GOT3 (cell line): ENCODE data around the gene FANCC.

ENCODE experiments used
- DNase-seq: peaks from one replicate; lab custom pipeline; 2025; ENCODE audit warnings: mixed read lengths; lab: John Stamatoyannopoulos, UW

Gene FANCC

DNA sequence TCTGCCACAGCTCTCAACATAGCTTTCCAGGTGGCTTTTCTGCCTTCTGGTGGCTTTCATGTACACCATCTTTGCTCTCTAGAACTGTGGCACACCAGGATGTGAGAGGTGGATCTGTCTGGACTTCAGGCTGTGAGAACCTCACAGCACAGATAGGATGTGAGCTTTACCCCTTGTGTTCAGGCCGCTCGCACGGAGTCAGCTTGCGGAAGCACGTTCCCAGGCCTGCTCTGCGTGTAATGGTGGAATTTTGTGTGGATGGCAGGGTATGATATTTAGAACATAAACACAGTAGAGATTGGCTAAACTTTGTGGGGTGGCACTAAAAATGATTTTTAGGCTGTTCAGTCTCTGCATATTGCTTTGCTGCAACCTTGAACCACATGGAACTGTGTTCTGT, 250.5 kb downstream of the FANCC start:
- no peak for DNase-seq

DNA sequence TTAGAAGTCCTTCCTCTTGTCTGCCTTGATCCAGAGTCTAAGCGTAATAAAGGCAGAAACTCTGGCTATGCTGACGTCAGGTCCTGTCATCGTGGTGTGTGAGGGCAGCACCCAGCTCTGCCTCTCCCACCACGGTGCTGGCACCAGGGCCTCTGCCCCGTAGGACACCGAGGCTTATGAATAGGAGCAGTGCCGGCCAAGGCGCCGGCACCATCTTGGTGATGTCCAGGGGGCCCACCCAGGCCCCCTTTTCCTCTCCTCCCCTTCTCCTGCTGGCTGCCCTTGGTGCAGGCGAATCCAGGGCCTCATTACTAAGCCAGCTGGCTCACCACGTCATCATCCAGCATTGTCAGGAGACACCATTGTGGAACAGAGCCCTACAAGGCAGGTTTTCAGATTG, 252.3 kb downstream of the FANCC start:
- DNase-seq, result no peak

DNA sequence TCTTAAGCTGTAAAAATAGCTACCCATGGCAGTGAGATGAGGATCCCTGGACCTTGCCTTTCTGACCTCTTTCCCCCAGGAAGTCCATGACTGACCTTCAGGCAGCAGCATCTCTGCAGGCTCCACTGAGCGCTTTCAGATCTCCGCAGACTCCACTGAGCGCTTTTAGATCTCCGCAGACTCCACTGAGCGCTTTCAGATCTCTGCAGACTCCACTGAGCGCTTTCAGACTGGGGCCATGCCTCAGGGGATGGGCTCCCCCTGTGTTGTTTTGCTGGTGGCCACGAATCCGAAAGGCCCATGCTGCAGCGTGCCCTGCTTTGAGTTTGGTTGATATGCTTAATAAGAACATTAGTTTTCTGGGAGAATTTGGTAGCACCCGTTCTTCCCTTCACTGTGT, 254.2 kb downstream of the FANCC start:
- DNase-seq, result no peak

DNA sequence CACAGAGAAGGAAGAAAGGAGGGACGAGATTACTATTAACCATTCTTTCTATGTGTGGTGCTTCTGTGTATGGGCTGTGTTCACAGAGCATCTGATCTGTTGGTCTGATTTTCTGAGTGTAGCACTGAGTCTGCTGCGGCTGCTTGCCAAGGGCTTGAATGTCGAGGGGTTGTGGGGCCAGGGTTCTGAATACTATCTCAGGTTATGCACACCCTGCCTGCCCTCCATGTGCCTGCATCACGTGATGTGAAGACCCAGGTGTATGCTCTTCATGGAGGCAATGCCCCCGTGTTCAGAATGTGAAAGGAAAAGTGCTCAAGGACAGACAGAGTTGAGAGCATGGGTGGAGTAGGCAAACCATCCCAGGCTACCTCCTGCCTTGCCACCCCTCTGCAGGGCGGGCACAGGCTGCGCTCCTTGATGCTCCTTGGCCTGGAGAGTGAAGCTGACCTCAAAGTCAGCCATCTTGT, 254.9 kb downstream of the FANCC start:
- no peak for DNase-seq

DNA sequence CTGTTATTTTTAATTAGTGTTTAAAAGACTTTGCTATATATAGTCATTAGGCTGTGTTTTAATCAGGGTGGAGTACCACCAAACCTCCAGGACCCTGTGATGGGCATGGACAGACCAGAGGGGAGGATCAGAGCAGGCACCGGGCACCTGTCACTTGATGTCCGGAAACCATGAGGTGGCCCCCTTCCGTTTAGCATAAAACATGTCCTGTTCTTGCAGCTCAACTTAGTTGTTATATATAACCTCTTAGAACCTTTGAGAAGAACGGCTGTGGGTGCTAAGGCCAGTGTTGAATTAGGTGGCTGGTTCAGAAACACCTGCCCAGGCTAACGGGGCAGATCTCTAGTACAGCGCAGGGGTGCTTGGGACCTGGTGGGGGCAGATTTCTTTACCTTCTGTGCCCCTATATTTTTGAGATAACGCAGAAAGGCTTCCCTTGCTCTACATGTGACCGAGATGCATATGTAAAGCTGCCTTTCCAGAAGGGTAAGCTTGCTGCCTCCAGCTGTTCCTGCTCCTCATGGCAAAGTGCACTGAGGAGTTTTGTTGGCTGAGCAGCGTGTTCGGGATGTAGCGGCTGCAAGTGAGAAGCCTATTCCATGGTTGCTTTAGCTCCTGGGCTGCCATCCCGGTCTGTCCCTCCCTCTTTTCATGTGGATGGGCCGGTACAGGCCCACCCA, 255.5 kb downstream of the FANCC start:
- DNase-seq, result no peak

DNA sequence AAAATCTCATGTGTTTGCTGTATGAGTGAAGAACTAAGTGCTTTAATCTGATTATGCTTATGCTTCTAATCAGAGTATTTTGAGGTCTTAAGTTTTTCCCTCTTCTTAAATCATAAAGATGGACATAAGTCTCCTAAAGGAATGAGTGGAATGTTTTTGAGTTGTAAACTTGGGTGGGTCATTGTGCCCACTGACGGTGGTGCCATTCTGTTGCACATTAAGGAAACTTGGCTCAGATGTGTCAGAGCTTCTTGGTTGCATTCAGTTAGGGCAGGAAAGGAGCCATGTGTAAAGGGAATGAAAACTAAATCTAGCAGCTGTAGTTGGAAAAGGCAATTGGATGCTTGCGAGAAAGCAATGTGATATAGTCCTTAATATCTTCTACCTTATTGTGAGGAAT, 256.6 kb downstream of the FANCC start:
- no peak for DNase-seq

DNA sequence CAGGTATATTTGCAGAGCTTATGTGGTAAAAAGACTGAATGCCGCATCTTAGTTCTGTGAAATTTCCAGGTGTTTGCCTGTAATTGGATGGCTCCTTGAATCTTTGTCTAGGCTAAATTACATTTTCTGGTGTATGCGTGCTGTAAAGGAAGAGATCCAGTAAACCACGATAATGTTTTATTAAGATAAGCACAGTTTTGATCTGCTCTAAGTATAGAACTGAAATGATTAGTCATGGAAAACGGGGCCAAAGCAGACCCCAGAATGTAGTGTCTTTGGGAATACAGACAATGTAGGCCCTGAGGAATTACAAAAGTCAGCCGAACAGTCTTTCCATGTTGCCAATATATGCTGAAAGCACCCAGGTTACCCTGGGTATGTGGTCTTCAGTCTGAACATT, 257.3 kb downstream of the FANCC start:
- no peak for DNase-seq

DNA sequence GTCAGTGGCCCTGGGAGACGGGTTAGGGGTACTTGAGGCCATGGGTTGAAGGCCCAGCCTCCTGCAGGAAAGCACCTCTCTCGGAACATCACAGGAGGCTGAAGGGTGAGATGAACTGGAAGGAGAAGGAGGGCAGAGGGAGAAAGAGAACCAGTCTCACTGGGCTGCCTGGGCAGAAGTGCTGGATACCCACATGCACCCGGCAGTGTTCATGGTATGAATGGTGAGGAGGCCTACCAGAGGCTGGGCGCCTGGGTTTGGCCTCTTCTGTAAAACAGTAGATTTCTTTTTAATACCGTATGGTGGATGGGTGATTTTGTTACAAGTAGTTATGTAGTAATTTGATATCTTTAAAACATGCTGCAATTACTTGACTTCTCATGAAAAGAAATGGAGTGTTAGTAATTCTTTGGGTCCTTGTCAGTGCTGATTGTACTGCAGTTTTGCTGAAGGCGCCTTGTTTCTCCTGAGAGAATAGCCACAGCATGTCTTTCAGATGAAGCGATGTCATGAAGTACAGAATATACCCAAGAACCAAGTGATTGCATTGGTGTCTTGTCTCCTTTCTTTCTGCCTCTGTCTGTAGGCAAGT, 258.6 kb downstream of the FANCC start:
- no peak for DNase-seq

DNA sequence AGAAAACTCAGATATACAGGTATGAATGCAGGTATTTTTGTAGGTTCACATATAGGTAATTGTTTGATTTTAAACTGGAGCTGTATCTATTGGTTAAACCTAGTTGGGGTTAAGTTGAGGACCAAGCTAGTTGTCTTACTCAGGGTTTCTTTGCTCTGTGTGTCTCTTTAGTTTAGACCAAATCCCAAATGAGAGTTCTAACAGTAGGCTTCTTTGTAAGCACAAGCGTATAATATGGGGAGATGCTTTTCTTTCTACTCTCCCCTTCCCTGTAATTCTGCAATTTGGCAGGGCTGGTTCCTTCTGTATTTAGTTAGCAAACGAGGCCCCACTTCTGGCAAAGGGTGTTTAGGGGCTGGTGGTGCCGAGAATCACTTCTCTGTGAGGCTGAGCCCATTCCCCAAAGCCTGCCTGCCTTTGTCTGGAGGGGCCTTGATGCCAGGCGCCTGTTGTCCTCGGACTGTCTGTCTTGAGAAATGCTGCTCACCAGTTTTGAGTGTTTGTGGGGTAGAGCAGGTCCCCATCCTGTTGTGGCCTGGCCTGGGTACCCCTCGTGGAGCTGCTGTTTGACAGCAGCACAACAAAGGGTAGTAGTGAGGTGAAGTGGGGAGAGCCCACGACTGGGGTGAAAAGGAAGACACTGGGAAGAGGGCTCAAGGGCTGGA, 259.3 kb downstream of the FANCC start:
- DNase-seq, result no peak

DNA sequence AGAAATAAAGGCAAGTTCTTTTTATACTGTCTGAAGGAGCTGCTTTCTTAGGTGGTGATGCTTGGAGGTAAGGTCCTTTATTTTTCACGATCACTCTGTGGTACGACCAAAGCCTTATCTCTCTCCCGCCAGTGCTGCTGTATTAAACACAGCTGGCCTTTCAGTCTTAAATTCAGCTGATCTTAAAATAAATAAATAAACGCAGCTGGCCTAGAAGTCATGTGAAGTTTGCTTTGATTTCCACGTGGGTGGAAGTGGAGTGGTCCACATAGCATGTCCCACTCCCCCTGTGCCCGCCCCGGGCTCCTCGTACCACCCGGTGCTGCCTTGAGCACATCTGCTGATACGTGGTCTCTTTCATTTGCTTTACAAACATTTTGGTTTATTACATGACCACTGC, 260.4 kb downstream of the FANCC start:
- no peak for DNase-seq

DNA sequence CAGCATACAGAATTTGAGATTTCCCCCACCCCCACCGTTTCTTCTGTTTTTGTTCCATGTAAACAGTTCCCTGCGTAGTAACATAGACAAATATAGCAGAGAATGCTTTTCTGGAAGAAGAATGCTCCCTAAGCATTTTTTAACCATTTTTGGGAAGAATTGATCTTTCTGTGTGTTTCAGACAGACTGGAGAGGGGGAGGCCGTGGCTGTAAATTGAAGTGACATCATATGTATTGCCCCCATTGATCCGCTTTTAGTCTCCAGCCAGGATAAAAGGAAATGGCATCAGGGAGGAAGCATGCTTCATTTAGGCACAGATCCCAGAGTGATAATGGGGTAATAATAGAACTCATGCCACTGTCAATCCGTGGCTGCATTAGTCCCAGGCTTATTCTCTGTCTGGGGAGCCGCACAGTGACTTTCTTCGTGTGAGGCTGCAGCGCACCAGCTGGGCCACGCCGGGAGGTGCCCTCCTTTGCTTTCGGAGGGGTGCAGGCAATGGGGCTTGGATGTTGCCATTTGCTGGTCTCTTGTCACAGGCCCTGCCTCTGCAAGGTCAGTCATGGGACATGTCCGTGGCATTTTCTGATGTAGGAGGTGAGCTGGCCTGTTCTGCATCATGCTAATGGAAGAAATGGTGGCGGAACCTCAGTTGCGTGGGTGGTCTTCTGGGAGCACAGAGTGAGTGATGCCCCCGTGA, 261.5 kb downstream of the FANCC start:
- no peak for DNase-seq

DNA sequence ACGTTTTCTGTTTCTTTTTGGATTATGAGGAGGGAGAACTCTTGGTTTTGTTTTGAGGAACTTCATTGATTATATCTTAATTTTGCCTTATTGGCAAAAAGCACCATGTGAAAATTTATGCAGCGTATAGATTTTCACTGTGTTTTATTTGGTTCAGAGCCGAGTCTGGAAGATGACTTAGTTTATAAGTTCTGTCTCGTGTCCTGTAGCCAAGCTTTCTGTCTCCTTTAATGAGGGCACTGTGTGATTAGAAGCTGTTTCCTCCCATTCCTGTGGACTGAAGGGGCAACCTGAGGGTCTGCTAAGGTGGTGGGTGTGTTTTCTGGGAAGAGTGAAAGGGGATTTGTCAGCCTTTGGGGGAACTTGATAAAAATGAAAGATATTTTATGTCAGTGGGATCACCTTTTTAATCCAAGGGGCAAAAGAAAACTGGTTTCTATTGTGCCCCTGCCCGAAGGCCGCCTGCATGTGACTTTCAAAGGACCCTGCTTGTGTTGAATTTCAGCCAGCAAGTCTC, 262.1 kb downstream of the FANCC start:
- no peak for DNase-seq

DNA sequence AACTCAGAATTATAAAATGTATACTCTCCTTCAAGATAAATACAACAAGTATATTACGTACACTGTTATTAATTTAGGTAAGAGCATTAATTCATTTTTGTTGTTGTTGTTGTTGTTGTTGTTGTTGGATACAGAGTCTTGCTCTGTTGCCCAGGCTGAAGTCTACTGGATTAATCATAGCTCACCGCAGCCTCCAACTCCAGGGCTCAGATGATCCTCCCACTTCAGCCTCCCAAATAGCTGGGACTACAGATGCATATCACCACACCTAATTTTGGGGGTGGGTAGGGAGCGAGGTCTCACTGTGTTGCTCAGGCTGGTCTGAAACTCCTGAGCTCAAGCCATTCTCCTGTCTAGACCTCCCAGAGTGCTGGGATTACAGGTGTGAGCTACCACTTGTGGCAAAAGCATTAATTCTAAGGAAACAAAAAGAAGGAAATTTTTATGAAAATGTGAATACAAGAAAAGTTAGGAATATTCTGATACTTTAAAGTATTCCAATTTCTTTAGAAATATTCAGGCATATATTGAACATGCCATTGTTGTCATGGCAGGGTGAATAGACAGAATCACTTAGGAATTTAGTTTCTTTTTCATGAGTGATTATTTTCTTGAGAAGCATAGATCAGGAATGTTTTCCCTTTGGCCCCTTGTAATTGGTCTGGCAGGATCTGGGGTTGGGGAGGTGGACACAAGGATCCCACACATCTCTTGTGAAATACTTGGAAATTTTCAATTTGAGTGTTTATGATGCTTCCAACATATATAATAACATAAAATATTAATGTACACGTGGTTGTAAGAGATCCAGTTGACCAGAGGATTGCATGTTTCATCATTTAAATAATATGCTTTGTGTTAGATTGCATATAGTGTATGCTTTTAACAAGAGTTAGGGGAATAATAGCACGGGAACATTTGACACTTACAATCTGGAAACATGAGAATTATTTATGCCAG, 263.6 kb downstream of the FANCC start:
- DNase-seq, result no peak

DNA sequence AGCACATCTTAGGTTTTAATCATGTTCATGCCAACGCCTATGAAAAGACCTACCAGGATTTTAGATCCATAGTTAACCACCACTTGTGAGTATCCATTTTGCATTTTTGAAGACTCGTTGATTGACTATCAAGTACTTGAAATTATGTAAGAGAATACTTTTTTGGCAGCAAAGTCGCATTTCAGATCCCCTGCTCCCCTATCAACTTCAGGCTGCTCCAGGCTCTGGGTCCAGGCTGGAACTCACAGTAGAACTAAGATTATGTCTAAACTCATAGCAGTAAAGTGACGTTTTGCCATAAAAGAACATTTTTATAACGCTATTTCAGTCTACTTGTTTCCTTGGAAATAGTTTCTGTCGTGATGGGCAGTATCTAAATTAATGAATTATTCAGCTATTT, 267.7 kb downstream of the FANCC start:
- DNase-seq, result no peak
